Stimulated activated CD8-positive, alpha-beta memory T cell treated with anti-CD3 and anti-CD28 coated beads, Interleukin-15, amount 100 ng/mL, for 24 hours (primary cell): ENCODE measurements around the gene ROBO3.

Source experiments
- DNase-seq: peaks from one replicate; pipeline ENCODE4 v3.0.0-alpha.2; 2020; ENCODE audit warnings: low read depth

ROBO3 gene

DNA sequence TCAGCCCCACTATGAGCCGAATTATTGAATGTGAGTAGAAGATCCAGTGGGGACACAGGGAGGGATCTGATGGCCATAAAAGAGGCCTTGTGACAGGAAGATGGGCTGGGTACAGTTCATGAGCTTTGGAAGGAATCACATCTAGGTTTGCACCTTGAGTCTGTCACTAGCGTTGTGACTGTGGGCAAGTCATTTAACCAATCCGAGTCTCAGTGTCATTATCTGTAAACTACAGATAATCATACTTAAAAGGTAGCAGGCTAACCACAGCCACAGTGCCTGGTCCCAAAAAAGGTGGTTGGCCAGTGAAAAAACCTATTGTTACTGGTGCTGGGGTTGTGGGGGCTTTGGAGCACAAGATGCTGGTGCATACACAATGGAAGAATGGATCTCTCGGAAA, 57.6 kb downstream of the ROBO3 start:
- DNase-seq: no peak

DNA sequence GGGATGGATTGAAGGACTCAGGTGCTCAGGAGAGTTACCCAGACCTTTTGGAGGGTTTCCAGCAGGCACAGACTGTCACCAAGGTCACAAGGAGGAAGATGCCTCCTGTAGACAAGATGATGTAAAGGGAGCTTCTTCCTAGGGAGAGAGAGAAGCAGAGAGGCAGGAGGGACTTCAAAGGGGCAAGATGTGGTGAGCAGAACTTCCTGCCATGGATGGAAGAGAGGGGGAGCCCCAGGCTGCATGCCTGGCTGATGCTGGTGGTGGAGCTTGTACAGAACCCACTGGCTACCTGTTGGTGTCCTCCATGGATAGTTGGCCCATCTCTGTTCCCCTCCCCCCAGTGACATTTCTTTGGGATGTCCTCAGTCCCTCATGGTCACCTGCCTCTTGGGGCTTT, 58.1 kb downstream of the ROBO3 start:
- DNase-seq: no peak

DNA sequence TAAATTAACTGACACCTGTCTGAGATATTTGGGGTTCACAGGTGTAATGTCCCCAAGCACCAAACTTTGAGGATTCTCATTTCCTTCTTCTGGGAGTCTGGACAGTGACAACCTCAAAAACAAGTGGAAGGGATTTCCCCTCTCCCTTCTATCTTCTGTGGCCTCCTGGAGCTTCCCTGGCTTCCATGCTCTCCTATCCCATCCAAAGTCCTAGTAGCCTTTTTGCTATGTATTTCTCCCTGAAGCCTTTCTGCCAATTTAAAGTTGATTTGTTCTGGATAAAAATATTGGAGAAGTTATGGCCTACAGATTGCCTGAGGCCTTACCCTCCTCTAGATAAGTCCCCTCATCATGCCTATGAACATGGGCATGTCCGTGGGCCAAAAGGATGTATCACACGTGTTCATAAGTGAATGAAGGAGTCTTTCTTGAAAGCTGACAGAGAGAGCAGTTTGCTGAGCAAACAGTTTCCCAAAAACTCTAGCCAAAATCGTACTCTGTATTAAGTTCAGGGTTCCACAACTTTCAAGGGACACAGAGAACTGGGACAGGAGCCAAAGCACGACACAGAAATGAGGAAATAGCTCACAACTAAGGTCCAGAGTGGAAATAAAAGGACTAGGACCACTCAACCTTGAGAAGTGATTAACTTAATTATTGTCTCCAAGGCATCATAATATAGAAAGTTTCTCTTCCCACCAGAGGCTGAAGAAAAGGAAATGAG, 63.9 kb downstream of the ROBO3 start:
- DNase-seq: no peak

DNA sequence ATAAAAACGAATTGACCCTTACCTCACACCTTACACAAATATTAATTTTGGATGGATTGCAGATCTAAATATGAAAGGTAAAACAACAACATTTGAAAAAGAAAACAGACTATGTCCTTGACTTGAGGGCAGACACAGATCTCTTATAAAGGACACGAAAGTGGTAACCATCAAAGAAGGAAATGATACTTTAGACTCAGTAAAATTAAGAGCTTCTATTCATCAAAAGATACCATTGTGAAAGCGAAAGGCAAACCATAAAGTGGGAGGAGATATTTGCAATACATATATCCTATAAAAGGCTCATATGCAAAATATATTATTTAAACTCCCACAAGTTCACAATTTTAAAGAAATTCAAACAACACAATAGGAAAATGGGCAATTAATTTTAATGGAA, 65.6 kb downstream of the ROBO3 start:
- DNase-seq: no peak
